Endometrial microvascular endothelial cells (primary cell): ENCODE results near the gene PIH1D1. TPM values are rescaled to one million over a fixed set of nuclear protein-coding genes. Genes with fewer than 3 reads are reported as not detected.

Experiments used
- in situ Hi-C: cut with HindIII; loops from 2 replicates; pipeline ENCODE4 v1.10.0; 2017; ENCODE audit warnings: low sequenced_read_pairs, low pct_unique_long_range_greater_than_20kb; ENCODE audit errors: inconsistent ontology term
- total RNA-seq: library from RNA; depleted of rRNA; stranded (reverse); fragments of >200 nt; gene quantifications from one replicate; pipeline ENCODE4 v1.2.3, GENCODE V29; 2015; ENCODE audit errors: inconsistent ontology term

Gene PIH1D1
- total RNA-seq, 1 donor from 2014 or later, result 97.7 TPM

DNA sequence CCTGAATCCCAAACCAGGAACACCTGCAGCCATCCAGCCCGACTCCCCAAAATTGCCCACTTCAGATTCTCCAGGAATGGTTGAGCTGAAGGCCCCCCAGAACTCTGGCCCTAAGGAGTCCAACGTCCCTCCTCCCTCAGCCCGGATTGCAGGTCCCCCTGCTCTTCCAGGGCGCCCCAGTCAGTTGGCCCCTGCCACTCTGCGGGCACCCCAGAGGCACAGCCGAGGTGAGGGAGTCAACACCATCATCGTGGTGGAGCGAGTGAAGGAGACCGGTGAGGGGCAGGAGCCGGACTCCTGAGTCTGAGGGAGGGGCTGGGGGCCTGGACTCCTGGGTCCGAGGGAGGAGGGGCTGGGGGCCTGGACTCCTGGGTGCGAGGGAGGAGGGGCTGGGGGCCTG is 24.3 kb downstream of the PIH1D1 start:
- in situ Hi-C loops, result no loop called here

DNA sequence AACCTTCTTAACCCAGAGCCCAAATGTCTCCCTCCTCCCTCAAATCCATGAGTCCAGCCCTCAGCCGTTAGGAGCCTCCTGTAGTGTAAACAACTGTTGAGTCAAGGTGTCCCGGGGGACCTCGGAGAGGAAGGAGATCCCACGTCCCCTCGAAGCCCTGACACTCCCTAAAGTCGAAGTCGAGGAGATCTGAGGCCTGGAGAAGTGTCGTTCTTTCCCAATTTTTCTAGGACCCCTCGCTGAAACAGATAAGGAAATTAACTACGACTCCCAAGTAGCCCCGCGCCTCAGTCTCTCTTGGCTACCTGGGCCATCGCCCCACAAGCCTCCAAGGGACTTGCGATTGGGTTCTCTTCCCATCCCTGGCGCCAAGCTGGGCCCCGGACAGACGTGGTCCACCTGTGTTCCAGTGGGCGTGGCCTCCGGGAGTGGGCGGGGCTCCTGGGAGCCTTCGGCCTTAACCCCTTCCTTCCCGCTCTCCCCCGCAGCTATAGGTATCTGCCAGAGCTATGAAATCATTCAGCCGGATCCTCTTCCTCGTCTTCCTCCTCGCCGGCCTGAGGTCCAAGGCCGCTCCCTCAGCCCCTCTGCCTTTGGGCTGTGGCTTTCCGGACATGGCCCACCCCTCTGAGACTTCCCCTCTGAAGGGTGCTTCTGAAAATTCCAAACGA is 25.6 kb downstream of the PIH1D1 start:
- in situ Hi-C loops, result no loop called here

DNA sequence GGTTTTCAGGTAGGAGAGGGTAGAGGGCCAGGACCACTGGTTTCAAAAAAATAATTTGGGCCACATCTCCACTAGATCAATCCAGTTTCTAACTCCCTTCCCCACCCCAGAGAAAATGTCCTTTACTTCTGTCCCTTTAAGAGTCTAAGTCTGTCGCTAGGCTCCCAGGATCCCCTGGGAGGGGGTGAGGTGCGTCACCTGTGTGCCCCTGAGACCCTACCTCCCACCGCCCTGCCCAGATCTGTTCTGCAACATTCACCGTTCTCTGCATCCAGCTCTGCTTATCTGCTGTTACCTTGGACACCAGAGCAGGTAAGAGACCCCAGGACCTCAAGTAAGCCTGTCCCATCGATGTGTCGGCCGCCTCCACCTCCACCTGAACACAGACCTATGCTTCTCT is 26.4 kb downstream of the PIH1D1 start, which contains the start of gene GFY:
Gene GFY, plus strand, starts transcription at position 211 of the 400 bp plus-strand sequence. CDS start 1,043 bp downstream, outside the sequence.
- in situ Hi-C loops, result no loop called here

DNA sequence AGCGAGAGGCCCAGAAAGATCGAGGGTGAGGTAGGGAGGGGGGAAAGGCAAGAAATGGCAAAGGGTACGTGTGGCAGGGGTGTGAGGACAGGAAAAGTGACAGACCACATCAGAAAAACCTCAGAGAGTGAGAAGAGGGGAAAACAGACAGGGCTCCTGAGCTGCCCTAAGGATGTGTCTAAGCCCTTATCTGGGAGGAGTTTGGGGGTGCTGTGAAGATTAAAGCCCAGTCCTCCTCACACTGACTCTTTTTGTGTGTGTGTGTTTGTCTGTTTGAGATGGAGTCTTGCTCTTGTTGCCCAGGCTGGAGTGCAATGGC is 27.7 kb downstream of the PIH1D1 start:
- in situ Hi-C loops, result no loop called here

DNA sequence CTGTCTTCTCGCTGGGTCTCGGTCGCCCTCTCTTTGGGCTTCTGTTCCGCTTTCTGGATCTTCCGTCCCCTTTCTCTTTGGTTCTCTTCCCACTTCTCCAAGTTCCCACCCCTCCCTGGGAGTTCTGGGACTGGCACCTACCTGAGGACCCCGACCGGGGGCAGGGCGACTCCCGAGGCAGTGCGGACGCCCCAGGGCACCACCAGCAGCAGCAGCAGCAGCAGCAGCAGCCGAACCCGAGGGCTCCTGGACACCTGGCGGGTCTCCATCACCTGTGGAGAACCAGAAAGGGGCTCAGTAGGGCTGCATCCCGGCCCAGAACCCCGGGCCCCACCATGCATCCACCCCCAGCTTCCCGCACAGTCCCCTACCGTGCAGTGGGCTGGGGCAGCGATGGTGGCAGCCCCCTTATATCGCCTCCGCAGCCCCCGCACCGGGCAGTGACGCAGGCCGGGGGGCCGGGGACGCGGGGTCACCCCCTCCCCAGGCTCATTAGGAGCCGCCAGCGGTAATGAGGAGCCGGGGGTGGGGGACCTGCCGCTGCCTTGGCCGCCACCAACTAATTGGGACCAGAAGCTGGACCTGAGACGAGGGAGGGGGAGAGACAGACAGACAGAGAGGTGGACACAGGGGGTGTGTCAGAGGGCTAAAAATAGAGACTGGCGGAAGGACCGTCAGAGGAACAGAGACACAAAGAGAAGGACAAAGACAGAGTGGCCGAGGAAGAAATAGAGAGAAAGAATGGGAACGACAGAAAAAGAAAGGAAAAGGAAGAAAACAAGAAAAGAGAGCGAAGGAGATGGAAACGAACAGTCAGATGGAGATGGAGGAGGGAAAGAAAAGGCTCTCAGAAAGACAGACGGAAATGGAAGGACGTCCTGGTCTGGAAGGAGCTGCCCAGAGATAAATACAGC is 28.3 kb downstream of the PIH1D1 start, which contains the start of gene PTH2:
Gene PTH2, minus strand, starts transcription at position 371 of the 914 bp plus-strand sequence. Its CDS starts 102 bp downstream, at position 269.
- in situ Hi-C loops, result no loop called here

DNA sequence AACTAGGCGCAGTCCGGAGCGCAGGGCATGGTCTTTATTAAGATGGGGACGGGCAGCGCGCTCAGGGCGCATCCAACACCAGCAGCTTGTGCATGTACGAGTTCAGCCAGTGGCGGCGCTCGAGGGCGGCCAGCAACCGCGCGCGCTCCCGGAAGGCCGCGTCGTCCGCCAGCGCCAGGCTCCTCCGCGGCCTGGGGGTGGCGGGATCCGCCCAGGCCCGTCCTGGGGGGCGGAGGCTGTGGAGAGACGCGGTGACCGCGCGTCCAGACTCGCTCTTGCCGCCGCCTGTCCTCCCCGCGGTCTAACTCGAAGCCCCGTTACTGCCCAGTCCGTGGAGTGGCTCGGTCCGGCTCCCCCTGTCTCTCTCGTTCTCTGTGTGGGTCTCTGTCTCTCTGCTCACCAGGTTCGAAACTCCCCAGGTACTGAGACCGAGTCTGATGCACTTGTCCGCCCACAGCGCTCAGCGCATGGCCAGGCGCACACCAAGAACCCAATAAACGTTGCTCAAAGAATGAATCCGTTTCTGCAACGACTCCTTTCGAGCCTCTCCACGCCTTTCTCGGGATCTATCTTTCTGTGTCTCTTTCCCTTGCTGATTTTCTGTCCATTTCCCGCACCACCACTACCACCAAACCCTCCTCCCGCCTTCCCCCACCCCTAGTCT is 29.1 kb downstream of the PIH1D1 start:
- in situ Hi-C loops, result no loop called here

DNA sequence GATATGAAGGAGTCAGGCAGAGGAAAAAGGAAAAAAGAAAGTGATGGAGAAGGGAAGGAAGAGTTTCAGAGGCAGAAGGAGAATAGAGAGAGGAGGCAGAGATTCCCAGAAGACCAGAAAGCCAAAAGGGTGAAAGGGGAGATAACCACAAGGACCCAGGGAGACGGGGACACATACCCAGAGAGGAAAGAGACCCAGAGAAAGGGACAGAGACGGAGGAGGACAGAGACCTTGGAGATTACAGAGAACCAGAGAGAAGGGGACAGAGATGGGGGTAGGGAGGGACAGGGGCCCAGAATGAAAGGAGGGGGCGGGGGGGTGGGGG is 29.8 kb downstream of the PIH1D1 start:
- in situ Hi-C loops, result no loop called here

DNA sequence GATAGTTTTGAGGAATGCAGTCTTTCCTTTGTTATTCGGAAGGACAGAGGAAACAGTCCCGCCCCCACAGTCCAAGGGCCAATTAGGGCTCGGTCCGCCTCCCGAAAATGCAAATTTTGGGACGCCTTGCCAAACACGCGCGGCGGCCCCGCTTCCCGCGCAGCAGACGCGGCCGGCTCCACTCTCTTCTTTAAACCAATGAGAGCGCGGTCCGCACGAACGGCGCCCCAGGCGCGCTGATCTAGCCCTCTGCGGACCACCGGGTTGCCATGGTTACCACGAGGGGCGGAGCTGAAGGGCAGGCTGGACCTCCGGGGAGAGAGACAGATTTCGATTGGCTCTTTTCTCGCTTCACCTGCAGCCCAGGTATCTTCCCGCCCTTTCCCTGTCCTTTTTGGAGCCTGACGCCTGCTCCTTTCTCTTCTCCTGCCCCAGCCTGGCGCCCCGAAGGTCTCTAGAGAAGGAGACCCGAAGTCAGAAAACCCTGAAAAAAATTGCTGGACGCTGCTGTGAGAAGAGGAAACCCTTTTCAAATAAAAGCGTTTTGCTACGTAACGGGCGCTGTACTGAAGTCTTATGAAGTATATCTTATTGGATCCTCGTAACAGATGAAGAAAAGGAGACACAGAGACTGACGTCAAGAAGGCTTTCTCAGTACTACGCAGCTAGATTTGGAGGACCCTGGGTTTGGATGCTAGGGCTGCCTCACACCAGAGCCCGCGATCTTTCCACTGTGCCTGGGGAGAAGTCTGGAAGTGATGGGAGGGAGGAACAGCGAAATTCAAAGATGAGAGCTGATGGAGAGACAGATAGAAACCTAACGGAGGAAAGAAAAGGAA is 30.4 kb downstream of the PIH1D1 start:
- in situ Hi-C loops, result no loop called here

DNA sequence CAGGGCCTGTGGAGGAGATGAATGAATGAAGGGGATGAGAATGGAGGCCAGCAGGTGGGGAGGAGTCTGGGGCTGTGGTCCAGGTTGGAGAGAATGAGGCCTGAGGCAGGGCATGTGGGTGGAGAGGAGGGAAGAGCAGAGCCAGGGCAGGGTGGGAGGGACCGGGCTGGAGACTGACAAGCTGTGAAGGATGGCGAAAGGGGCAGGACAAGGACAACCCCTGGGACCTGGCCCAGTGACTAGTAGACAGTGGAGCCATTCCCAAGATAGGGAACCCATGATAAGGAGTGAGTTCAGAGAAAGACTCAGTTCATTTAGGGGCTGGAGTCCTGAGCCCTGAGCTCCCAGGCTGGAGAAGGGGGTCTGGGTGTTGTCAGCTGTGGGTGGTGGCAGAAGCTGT is 31.4 kb downstream of the PIH1D1 start:
- in situ Hi-C loops, result no loop called here

DNA sequence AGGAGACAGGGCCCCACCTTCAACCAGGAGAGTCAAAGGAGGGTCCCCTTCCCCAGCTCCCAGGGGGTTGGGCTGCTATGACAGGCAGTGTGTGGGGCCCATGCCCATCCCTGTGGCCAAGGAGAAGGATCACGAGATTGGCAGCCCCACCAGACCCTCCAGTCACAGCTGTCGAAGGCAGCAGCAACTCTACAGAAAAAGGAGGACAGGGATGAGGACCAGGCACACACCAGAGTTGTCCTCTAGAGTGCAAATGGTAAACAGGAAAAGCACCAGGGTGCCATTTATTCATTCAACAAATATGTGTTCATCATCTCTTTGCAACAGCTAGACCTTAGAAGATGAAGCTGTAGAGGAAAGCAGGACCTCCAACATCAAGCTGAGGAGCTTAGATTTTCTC is 32.4 kb downstream of the PIH1D1 start:
- in situ Hi-C loops, result no loop called here

DNA sequence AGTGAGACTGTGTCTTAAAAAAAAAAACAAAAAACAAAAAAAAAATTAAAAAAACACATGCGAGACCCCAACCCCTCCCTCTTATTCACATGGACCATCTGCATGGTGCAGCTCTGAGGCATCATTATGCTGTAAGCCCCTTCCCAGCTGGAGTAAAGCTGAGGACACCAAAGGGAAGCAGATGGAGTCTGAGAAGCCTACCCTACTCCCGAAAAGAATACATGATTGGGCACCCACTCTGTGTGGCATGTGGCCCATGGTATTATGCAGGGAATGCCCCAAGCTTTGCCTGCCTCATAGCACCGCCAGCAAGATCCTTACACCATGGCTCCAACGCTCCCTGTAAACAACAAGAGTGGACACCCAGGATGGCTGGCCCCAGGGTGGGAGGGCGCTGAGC is 33.1 kb downstream of the PIH1D1 start:
- in situ Hi-C loops, result no loop called here

DNA sequence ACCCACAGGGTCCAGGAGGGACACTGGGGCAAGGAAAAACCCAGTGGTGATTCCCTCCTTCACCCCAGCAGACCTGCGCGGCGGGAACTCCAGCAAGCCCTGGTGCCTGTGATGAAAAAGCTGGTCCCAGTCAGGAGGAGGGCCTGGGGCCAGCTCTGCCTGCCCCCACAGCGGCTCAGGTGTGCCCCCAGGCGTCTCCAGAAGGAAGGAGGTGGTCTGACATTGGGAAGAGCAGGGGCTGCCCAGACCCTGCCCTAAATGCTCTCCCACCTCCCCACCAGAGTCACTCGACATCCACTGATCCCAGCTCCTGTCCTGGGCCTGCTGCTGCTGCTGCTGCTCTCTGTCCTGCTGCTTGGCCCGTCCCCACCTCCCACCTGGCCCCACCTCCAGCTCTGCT is 34.5 kb downstream of the PIH1D1 start:
- in situ Hi-C loops, result no loop called here

DNA sequence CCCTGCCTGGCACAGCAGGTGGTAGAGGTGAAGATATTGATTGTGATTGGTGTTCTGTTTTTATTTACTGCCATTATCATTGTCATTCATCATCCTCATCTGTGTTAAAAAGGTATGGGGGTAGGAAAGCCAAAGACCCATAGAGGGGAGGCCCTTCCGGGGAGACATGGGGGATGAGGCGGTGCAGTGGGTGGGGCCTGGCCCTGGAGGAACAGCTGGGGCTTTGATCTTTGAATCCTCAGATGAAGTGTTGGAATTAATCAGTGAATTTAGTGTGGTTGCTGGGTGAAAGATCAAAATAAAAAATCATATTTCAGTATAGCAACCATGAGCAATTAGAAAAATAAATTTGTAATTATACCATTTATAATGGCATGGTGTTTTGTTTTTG is 35.8 kb downstream of the PIH1D1 start:
- in situ Hi-C loops, result no loop called here

DNA sequence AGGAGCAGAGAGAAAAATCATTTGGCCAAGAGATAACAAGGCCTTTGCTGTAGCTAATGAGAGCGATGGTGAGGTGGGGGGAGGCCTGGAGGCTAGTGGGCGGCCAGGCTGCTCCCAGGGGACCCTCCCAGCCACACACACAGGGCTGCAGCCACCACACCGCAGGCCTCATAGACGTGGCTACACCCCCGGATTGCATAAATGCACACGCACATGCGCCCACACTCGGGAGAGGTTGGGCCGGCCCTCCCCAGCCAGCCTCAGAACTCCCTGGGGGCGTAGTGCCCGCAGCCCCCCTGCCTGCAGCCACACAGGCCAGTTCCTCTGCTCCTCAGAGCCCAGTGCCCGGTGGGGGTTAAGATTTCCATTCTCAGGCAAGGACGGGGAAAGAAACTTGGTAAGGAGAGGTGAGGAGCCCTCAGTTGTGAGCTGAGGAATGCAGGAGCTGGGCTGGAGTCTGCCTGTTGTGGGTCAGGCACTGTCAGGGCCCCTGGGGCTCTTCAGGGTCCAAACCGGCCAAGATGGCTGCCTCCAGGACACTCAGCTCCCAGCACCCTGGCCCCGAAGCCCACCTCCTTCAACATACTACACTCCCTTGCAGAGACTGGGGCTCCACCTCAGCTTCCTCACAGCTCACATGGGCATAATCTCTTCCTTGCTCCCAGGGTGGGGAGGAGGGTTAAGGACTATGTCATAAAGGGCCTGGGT is 36.4 kb downstream of the PIH1D1 start:
- in situ Hi-C loops, result no loop called here

DNA sequence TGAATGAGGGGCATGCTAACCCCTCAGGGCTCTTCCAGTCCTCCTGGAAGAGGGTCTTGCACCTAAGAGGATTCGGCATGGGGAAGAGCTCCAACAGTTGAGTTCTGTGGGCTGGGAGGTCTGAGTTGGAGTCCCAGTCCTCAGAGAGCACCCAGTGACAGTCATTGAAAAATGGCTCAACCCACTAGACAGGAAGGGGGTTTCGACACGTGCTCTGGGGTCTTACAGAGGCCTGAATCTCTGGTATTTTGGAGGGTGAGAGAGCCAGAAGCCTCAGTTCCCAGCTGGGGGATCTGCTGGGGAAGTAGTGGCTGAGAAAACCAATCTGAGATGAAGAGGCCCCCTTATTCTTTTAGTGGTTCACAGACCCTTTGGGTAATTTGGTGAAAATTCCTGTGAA is 37.4 kb downstream of the PIH1D1 start:
- in situ Hi-C loops, result no loop called here

DNA sequence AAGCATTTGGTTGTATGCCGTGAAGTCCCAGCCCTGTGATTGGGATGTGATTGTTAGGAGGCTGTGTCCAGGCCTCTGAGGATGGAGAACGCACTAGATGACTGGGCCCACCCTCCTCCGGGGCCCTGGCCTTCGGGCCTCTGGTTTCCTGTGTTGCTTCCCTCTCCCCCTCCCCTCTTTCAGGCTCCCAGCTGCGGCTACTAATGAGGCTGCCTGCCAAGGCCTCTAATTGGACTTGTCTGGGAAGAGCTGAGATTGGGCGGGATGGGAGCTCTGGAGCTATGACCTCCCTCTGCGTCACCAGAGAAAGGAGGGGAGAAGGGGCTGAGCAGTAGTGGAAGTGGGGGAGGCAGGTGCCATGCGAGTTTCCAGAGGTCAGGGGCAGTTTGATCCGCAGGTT is 38.3 kb downstream of the PIH1D1 start:
- in situ Hi-C loops, result no loop called here

DNA sequence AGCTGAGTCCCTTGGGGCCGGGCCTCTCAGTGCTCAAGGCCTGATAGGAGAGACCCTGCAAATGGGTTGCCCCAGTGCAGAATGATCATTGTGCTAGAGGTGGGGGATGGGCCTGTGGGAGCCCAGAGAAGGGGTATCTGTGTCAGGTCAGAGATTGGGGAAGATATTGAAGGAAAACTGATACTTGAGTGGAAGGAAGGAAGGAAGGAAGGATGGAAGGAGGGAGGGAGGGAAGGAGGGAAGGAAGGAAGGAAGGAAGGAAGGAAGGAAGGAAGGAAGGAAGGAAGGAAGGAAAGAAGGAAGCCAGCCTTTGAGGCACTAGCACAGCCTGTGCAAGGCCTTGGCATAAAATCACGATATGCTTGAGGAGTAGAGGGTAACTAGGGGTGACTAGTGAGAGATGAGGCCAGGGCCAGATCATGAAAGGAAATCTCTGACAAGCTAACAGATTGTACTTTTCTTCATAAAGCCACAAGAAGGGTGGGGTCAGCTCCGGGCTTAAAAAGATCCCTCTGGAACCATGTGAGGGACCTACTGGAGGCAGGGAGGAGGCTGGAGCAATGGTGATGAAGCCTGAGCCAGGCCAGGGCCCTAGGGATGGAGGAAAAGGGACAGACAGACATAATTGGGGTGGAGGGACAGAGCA is 39.8 kb downstream of the PIH1D1 start:
- in situ Hi-C loops, result no loop called here

DNA sequence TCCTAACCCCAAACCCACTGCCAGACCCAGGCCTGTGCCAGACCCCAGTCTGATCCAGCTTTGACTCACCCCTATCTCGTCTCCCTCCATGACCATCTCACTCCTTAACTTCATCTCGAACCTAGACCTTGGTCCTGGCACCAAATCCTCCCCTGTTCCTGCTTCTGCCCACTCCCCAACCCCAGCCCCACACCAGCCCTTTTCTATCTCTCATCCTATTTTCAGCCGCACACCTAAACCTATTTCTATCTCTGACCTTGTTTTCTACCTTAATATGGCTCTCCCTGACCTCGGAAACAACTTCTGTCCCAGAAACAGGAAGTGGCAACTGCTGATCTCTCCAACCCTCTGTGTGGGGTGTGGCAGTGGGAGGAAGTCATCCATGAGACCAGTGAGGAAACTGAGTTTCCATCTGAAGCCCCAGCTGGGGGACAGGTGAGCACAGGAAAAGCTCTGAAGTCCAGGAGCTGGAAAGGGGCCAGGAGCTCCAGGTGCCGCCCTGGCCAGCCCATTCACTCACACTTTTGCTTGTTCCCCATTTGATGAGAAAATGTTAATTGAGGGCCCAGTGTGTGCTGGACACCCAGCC is 42.1 kb downstream of the PIH1D1 start:
- in situ Hi-C loops, result no loop called here
